H1 (cell line): Measurements from ENCODE around the gene KCTD11. TPM values are rescaled to one million over a fixed set of nuclear protein-coding genes. Genes with fewer than 3 reads are reported as not detected.

Source experiments
- BACH1 ChIP-seq: IDR thresholded peaks from 2 replicates; pipeline ENCODE4 v1.6.1; 2012; ENCODE audit warnings: low read length, improper control_type of control experiment
- E2F6 ChIP-seq: IDR thresholded peaks from 2 replicates; pipeline ENCODE4 v1.6.1; 2012; ENCODE audit warnings: inconsistent platforms
- HDAC2 ChIP-seq, 2 experiments: fragments of 300-600 bp in 1 of 2; sonication (generic) in 1 of 2; IDR thresholded peaks; 2 replicates each; pipeline ENCODE4 v1.6.1; 2011 to 2012; ENCODE audit warnings: low read depth in 2 of 2, low read length in 2 of 2, mild to moderate bottlenecking in 2 of 2, moderate library complexity in 2 of 2, borderline replicate concordance in 1 of 2, inconsistent platforms in 1 of 2
- POLR2A ChIP-seq, 2 experiments: IDR thresholded peaks; 1 replicate in 1 of 2; 2 replicates in 1 of 2; pipeline ENCODE4 v1.6.1; 2011; ENCODE audit warnings: low read depth in 2 of 2, low read length in 2 of 2, mild to moderate bottlenecking in 2 of 2; ENCODE audit errors: control extremely low read depth in 1 of 2
- RXRA ChIP-seq: IDR thresholded peaks from 2 replicates; pipeline ENCODE4 v1.6.1; 2011; ENCODE audit warnings: low read depth, mild to moderate bottlenecking, low read length, moderate library complexity; ENCODE audit not compliant: insufficient read depth
- SRF ChIP-seq: IDR thresholded peaks from 2 replicates; pipeline ENCODE4 v1.6.1; 2011; ENCODE audit warnings: mild to moderate bottlenecking, low read depth, low read length, moderate library complexity
- TAF7 ChIP-seq: optimal IDR thresholded peaks from 2 replicates; pipeline ENCODE3; 2011; ENCODE audit warnings: low read depth, mild to moderate bottlenecking, inconsistent platforms, low read length, moderate library complexity, borderline replicate concordance
- polyA plus RNA-seq, 7 experiments: library from polyadenylated mRNA; depleted of rRNA in 3 of 7; stranded (reverse) in 5 of 7; unstranded in 2 of 7; fragments of >200 nt in 5 of 7; fragments of 200-250 nt in 2 of 7; gene quantifications; 1 replicate in 5 of 7; 2 replicates in 1 of 7; 4 replicates in 1 of 7; pipeline versions ENCODE4 v1.2.1 to v1.2.3, GENCODE V29; 2011 to 2013; ENCODE audit warnings: missing spikeins in 2 of 7, mixed read lengths in 2 of 7
- total RNA-seq: library from RNA; stranded (reverse); fragmentation: NEBNext Ultra II Directional; extraction: Animal tissue kit (Norgen Biotek cat#: 25700); gene quantifications from 2 replicates; pipeline ENCODE4 v1.2.1, GENCODE V29; 2021

The KCTD11 gene
- total and polyA plus RNA-seq, 2 of the 8 experiments (the other 6 are each of a cell fraction or from before 2014, with no cell fraction given), result 8.6 to 9.2 TPM

GRCh38 chr17:7329997-7330637, 21.8 kb upstream of the KCTD11 start (continued):
- no peak for TF ChIP-seq BACH1
- peak in 1 of 2 experiments; percentile 55; a peak in 1 of 4 replicates for TF ChIP-seq HDAC2 (IDR thresholded peaks at IDR 0.05; ENCODE audit: borderline replicate concordance in 1 of 2, low read depth in 2 of 2, low read length in 2 of 2)
- TF ChIP-seq RXRA, result no peak
- TF ChIP-seq E2F6, result no peak; the same call in 1 of the 2 replicates
- peak; percentile 1 for TF ChIP-seq TAF7
- TF ChIP-seq POLR2A (IDR thresholded peaks at IDR 0.05; ENCODE audit: control extremely low read depth in 1 of 2, low read depth in 2 of 2, low read length in 2 of 2), result peak in 1 of 2 experiments; percentile 70; a peak in 2 of 3 replicates
- no peak for TF ChIP-seq SRF
- TF ChIP-seq, all 59 proteins: peak for 9
